GM19193 (cell line): ENCODE results near the gene ADCYAP1.

Source experiments
- POLR2A ChIP-seq: IDR thresholded peaks from 4 replicates; pipeline ENCODE4 v1.6.1; 2011; ENCODE audit not compliant: insufficient read depth, insufficient read length; ENCODE audit errors: extremely low read depth

Gene ADCYAP1

GRCh38 chr18:906416-907114 is 1.9 kb downstream of the ADCYAP1 start:
- TF ChIP-seq POLR2A: no peak

- TF ChIP-seq POLR2A: no peak
These were observed 2.6 kb downstream of the ADCYAP1 start for GRCh38 chr18:907115-907884.

GRCh38 chr18:907885-908757 is 3.5 kb downstream of the ADCYAP1 start:
- no peak for TF ChIP-seq POLR2A

- TF ChIP-seq POLR2A: no peak
These were observed 4.4 kb downstream of the ADCYAP1 start for GRCh38 chr18:908758-909724.

- TF ChIP-seq POLR2A: no peak
These were observed 5.6 kb downstream of the ADCYAP1 start for GRCh38 chr18:910247-910646.

- TF ChIP-seq POLR2A: no peak
These were observed 6.4 kb downstream of the ADCYAP1 start for GRCh38 chr18:911025-911424.

GRCh38 chr18:911486-911885 is 6.8 kb downstream of the ADCYAP1 start:
- no peak for TF ChIP-seq POLR2A

- TF ChIP-seq POLR2A: no peak
These were observed 11.9 kb downstream of the ADCYAP1 start for GRCh38 chr18:916562-916961.

GRCh38 chr18:919078-919477 is 14.4 kb downstream of the ADCYAP1 start:
- TF ChIP-seq POLR2A: no peak

GRCh38 chr18:923144-923866 is 18.6 kb downstream of the ADCYAP1 start:
- TF ChIP-seq POLR2A: no peak

GRCh38 chr18:924987-925386 is 20.3 kb downstream of the ADCYAP1 start:
- TF ChIP-seq POLR2A: no peak

GRCh38 chr18:926946-927345 is 22.3 kb downstream of the ADCYAP1 start:
- no peak for TF ChIP-seq POLR2A

- no peak for TF ChIP-seq POLR2A
These were observed 28.4 kb downstream of the ADCYAP1 start for GRCh38 chr18:933082-933481.
